Measurements from ENCODE around the gene XRCC3.

DNA sequence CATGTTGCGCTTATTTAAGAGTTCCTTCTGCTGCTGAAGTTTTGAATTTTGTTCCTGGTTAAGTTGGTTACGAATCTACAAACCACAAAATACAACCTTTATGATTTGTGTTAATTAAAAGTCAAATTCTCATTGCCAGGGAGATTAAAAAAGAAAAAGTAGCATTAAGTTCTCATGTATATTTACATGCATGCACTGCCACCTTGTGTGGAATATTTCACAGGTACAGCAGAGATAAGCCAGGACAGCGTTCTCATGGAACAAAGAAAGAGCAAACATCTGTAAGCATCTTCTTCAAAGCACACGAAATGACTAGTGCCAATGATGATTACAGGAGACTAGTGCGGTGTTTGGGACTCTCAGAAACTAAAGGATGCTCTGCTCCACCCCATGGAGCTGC lies 34.6 kb upstream of the XRCC3 start:
- TF ChIP-seq, protein P1, sequence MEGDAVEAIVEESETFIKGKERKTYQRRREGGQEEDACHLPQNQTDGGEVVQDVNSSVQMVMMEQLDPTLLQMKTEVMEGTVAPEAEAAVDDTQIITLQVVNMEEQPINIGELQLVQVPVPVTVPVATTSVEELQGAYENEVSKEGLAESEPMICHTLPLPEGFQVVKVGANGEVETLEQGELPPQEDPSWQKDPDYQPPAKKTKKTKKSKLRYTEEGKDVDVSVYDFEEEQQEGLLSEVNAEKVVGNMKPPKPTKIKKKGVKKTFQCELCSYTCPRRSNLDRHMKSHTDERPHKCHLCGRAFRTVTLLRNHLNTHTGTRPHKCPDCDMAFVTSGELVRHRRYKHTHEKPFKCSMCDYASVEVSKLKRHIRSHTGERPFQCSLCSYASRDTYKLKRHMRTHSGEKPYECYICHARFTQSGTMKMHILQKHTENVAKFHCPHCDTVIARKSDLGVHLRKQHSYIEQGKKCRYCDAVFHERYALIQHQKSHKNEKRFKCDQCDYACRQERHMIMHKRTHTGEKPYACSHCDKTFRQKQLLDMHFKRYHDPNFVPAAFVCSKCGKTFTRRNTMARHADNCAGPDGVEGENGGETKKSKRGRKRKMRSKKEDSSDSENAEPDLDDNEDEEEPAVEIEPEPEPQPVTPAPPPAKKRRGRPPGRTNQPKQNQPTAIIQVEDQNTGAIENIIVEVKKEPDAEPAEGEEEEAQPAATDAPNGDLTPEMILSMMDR (IDR thresholded peaks at IDR 0.05; ENCODE audit: control extremely low read depth in 1 of 3, insufficient read depth in 1 of 3, low read depth in 1 of 3, low read length in 3 of 3), result no peak
- TF ChIP-seq BRCA1 (IDR thresholded peaks at IDR 0.05; ENCODE audit: low read depth, low read length) (no peak), RAD21 (IDR thresholded peaks at IDR 0.05 in 1 of 2, conservative IDR thresholded peaks at IDR 0.05 in 1 of 2; ENCODE audit: low read depth in 2 of 2, low read length in 2 of 2) (no peak), RXRA (IDR thresholded peaks at IDR 0.05; ENCODE audit: insufficient read depth, low read depth, low read length) (no peak), YY1 (IDR thresholded peaks at IDR 0.05; ENCODE audit: low read depth, low read length) (no peak), SP1 (IDR thresholded peaks at IDR 0.05; ENCODE audit: low read depth, low read length) (no peak)

Measured in H1 (cell line).